ENCODE data around the gene SUZ12. TPM values are rescaled to one million over a fixed set of nuclear protein-coding genes. Genes with fewer than 3 reads are reported as not detected.

The SUZ12 gene
- total and polyA plus RNA-seq, 9 of the 15 experiments (the other 6 are each of a cell fraction or from before 2014, with no cell fraction given), result 19.5 to 64.3 (median 47.2) TPM

DNA sequence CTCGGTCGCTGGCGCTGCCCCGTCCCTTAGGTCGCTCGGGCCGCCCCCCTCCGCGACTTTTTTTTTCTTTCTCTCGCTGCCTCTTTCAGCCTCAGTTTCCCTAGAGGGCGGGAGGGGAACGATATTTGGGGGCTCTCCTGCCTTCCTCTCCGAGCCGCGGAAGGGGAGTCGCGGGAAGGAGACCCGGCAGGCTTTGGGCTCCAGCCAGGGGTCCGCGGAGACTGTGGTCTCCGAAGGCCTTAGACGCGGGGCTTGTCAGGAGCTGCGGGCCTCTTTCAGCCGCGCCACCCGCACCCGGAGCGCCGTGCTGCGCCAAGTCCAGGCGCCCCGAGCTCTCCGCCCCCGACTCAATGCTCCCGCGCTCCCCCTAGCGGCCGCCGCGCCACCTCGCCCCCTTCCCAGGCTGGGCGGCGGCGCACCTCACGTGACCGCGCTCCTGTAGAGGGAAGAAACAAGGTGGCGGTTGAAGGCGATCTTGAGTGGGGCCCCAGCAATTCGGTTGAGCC, 70.2 kb downstream of the SUZ12 start, which contains the start of gene LRRC37B:
Gene LRRC37B (plus strand): TSS at position 427 of the 506 bp plus-strand sequence. CDS start 14,010 bp downstream, outside the sequence.
- ChIA-PET POLR2A (interaction anchor here (0.6 to 2.1 kb wide), 9 partner anchors 9 to 454 kb away, joined by 3 to 11 read pairs (median 4); no protein-coding TSS in a partner anchor), CTCF (ENCODE audit: low intra/inter-chr PET ratio) (interaction anchor here (0.6 to 0.7 kb wide), 2 partner anchors 118 to 476 kb away, joined by 3 read pairs; no protein-coding TSS in a partner anchor)
- DNase-seq (ENCODE audit: extremely low read depth in 1 of 4, low spot score in 3 of 4) (peak; percentile 83 to 92 (median 86)), FAIRE-seq (no peak), ATAC-seq (peak; percentile 97)
- Histone ChIP-seq H3K9ac (ENCODE audit: insufficient read depth in 1 of 2, low read depth in 2 of 2, low read length in 2 of 2) (peak within 1 kb of the TSS; percentile 78 to 99), H3K27me3 (ENCODE audit: control insufficient read depth in 2 of 2, insufficient read depth in 2 of 2, low read length in 2 of 2) (no peaks in the 10 kb centered on the region), H3K4me1 (replicated peaks in 1 of 2; ENCODE audit: control insufficient read depth in 2 of 2, insufficient read depth in 2 of 2, low read length in 2 of 2) (peaks cover 7 to 18% of the 10 kb centered on the region in 2 experiments; a peak in 4 of 5 replicates), H3K79me2 (ENCODE audit: control insufficient read depth, insufficient read depth, low read length) (peaks cover 29% of the 10 kb centered on the region), H3K9me3 (replicated peaks; ENCODE audit: control insufficient read depth, insufficient read depth, low read depth, low read length) (no peaks in the 10 kb centered on the region), H3K36me3 (ENCODE audit: control insufficient read depth, insufficient read depth, low read length) (no peaks in the 10 kb centered on the region), H3K27ac (ENCODE audit: extremely low read depth, low read depth, low read length) (peak within 1 kb of the TSS; percentile 86), H3K4me3 (peak within 1 kb of the TSS; percentile 94), H4K20me1 (replicated peaks; ENCODE audit: control insufficient read depth, insufficient read depth, low read length) (0 out of 2 replicates have a peak, but pooled peaks cover 2% of the 10 kb centered on the region), H3K9me1 (ENCODE audit: control insufficient read depth, insufficient read depth, low read length) (peaks cover 3% of the 10 kb centered on the region), H3K4me2 (ENCODE audit: insufficient read depth, low read length) (peak within 1 kb of the TSS; percentile 99), H2AFZ (ENCODE audit: low read depth, low read length) (peak within 1 kb of the TSS; percentile 95)
- intact Hi-C loops (cut with micrococcal nuclease) (no loop called here), in situ Hi-C loops (cut with MboI) (loop anchor here (5.0 kb wide), 1 partner anchor 120 kb away; no protein-coding TSS in a partner anchor)
- WGBS (ENCODE audit: insufficient coverage, low coverage, missing lambda C conversion rate), result 0% methylated on average over 24 of the region's 51 CpGs
- BruUV-seq (replicated peaks), result no TSS peak
- TF ChIP-seq, protein P1, sequence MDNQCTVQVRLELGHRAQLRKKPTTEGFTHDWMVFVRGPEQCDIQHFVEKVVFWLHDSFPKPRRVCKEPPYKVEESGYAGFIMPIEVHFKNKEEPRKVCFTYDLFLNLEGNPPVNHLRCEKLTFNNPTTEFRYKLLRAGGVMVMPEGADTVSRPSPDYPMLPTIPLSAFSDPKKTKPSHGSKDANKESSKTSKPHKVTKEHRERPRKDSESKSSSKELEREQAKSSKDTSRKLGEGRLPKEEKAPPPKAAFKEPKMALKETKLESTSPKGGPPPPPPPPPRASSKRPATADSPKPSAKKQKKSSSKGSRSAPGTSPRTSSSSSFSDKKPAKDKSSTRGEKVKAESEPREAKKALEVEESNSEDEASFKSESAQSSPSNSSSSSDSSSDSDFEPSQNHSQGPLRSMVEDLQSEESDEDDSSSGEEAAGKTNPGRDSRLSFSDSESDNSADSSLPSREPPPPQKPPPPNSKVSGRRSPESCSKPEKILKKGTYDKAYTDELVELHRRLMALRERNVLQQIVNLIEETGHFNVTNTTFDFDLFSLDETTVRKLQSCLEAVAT (IDR thresholded peaks at IDR 0.05), result no peak
- TF ChIP-seq SREBF2 (CRISPR knock-in tag; IDR thresholded peaks at IDR 0.05) (no peak), ZZZ3 (IDR thresholded peaks at IDR 0.05) (no peak), FOXK1 (CRISPR knock-in tag; IDR thresholded peaks at IDR 0.05; ENCODE audit: borderline replicate concordance) (no peak), CREB1 (IDR thresholded peaks at IDR 0.05) (0 out of 2 replicates have a peak, but pooled peaks have one; percentile 22), CREB1 (CRISPR knock-in tag; IDR thresholded peaks at IDR 0.05) (no peak), ZNF699 (CRISPR knock-in tag; IDR thresholded peaks at IDR 0.05; ENCODE audit: insufficient replicate concordance) (no peak), MEF2A (IDR thresholded peaks at IDR 0.05; ENCODE audit: control insufficient read depth, low read depth, low read length) (no peak), ZNF431 (CRISPR knock-in tag; IDR thresholded peaks at IDR 0.05) (no peak), RB1 (IDR thresholded peaks at IDR 0.05; ENCODE audit: low read depth) (peak; percentile 92), CCNT2 (IDR thresholded peaks at IDR 0.05; ENCODE audit: borderline replicate concordance, extremely low read depth, insufficient read length, low read depth, low read length) (peak; percentile 81), POLR2G (IDR thresholded peaks at IDR 0.05; ENCODE audit: low read depth, low read length) (peak; percentile 74)
- TF ChIP-seq, protein P2, sequence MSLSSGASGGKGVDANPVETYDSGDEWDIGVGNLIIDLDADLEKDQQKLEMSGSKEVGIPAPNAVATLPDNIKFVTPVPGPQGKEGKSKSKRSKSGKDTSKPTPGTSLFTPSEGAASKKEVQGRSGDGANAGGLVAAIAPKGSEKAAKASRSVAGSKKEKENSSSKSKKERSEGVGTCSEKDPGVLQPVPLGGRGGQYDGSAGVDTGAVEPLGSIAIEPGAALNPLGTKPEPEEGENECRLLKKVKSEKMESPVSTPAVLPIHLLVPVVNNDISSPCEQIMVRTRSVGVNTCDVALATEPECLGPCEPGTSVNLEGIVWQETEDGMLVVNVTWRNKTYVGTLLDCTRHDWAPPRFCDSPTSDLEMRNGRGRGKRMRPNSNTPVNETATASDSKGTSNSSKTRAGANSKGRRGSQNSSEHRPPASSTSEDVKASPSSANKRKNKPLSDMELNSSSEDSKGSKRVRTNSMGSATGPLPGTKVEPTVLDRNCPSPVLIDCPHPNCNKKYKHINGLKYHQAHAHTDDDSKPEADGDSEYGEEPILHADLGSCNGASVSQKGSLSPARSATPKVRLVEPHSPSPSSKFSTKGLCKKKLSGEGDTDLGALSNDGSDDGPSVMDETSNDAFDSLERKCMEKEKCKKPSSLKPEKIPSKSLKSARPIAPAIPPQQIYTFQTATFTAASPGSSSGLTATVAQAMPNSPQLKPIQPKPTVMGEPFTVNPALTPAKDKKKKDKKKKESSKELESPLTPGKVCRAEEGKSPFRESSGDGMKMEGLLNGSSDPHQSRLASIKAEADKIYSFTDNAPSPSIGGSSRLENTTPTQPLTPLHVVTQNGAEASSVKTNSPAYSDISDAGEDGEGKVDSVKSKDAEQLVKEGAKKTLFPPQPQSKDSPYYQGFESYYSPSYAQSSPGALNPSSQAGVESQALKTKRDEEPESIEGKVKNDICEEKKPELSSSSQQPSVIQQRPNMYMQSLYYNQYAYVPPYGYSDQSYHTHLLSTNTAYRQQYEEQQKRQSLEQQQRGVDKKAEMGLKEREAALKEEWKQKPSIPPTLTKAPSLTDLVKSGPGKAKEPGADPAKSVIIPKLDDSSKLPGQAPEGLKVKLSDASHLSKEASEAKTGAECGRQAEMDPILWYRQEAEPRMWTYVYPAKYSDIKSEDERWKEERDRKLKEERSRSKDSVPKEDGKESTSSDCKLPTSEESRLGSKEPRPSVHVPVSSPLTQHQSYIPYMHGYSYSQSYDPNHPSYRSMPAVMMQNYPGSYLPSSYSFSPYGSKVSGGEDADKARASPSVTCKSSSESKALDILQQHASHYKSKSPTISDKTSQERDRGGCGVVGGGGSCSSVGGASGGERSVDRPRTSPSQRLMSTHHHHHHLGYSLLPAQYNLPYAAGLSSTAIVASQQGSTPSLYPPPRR (CRISPR knock-in tag; IDR thresholded peaks at IDR 0.05; ENCODE audit: borderline replicate concordance), result no peak
- TF ChIP-seq, protein P3, sequence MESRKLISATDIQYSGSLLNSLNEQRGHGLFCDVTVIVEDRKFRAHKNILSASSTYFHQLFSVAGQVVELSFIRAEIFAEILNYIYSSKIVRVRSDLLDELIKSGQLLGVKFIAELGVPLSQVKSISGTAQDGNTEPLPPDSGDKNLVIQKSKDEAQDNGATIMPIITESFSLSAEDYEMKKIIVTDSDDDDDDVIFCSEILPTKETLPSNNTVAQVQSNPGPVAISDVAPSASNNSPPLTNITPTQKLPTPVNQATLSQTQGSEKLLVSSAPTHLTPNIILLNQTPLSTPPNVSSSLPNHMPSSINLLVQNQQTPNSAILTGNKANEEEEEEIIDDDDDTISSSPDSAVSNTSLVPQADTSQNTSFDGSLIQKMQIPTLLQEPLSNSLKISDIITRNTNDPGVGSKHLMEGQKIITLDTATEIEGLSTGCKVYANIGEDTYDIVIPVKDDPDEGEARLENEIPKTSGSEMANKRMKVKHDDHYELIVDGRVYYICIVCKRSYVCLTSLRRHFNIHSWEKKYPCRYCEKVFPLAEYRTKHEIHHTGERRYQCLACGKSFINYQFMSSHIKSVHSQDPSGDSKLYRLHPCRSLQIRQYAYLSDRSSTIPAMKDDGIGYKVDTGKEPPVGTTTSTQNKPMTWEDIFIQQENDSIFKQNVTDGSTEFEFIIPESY (CRISPR knock-in tag; IDR thresholded peaks at IDR 0.05), result no peak

Measured in K562 (cell line).